Inferior parietal cortex (tissue), 1 donor: ENCODE measurements around the gene DNAJC6.
"Not testable (repeated sequence)": the region's sequence is repeated elsewhere in the genome, so short reads cannot be mapped to it uniquely, and the experiment has no call there.

ENCODE experiments used
- DNase-seq: peaks from one replicate; pipeline ENCODE4 v3.0.0-alpha.2; 2016; ENCODE audit errors: extremely low spot score

The DNAJC6 gene

DNA sequence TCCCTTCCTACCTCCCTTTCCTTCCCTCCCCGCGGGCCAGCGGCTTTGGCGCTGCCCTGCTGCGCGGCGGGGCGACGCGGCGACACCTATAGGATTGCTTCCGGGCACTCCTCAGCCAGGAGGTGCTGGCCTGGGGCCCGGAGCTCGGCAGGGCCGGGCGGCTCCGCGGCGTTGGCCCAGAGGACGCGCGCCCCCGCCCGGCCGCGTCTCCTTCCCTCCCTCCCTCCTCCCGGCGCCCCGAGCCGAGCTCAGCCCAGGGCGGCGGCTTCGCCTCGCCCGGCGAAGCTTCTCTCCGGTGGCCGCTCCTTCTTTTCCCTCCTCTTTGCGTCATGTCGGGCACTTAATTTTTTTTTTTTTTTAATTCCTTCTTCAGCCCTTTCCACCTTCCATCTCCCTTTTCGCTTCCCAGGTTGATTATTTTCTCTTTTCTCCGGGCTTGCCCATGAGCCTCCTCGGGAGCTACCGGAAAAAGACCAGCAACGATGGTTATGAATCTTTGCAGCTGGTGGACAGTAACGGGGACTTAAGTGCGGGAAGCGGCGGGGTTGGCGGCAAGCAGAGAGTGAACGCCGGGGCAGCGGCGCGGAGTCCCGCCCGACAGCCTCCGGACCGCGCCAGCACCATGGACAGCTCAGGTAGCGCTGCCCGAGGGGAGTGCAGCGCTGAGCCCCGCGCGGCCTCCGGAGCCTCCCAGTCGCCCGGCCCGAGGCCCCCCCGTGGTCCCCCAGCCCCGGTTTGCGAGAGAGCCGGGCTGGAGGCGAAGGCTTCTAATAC lies at the start of gene DNAJC6:
Gene DNAJC6 (plus strand): TSS at position 240 of the 774 bp plus-strand sequence. CDS start 203 bp downstream, at position 443.
- peak; percentile 59 for DNase-seq

DNA sequence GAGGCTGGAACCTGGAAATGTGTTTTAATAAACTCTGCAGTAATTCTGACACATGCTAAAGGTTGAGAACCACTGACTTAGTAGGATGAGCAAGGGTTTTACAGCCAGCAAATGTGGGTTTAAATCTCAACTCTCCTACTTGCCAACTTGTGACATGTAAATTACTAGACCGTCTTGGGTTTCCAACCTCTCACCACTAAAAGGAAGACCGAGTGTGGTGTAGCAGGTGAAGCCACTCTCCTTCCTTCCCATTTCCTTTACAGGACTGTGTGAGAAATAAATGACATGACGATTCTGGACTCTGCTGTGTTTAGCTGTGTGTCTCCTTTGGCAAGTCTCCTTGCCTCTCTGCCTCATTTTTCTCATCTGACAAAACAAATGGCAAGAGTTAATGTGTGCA lies 49.5 kb upstream of the DNAJC6 start:
- no peak for DNase-seq

GRCh38 chr1:65260851-65261473 lies 48.4 kb upstream of the DNAJC6 start:
- DNase-seq = peak; percentile 77

DNA sequence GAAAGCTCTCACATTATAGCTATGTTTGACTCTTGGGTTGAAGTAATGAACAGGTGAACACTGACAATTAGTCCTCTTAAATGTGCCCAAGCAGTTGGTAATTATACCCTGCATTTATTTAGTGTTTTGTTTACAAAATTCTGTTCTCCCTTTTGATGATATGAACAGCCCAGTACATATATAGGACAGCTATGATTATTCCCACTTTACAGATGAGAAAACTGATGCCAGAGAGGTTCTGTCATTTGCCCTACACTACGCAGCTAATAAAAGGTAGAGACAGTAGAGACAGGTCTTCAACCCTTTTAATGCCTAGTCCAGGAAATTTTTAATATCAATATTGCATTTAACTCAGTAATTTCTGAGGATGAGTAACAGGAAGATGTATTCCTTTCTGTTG lies 46.1 kb upstream of the DNAJC6 start:
- DNase-seq = no peak

GRCh38 chr1:65264197-65264929 lies 45.0 kb upstream of the DNAJC6 start:
- DNase-seq = peak; percentile 83

- DNase-seq = no peak
Measured at GRCh38 chr1:65265296-65265650, 44.1 kb upstream of the DNAJC6 start.

DNA sequence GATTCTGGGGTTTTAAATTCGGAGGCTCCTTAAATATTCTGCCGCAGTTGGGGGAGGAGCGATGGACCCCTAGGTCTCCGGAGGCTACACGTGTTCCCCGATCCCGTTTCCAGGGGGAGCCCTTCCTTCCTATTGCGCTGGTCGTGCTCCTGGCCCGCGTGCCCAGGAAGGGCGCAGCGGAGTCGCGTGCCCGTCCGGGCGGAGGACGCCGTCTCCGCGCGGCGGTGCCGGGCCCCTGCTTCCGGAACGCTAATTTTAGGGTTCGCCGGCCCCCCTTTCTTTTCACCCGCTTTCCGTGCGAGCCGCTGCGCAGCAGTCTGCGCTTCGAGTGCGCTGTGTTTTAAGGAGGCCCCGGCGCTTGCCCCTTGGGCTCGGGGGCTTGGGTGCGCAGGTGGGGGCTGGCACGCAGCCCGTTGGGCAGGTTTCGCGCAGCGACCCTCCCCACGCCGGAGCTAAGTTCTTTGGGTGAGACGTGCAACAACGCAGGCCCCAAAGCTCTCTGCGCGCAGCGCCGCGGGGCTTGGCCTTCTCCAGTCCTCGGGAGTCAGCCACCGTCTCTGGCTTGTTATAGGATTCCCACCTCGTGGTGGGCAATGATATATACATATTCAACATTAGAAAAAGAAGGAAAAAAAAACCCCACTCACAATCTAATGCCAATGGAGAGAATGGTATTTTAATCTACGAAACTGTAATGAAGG lies 43.5 kb upstream of the DNAJC6 start:
- peak; percentile 70 for DNase-seq

DNA sequence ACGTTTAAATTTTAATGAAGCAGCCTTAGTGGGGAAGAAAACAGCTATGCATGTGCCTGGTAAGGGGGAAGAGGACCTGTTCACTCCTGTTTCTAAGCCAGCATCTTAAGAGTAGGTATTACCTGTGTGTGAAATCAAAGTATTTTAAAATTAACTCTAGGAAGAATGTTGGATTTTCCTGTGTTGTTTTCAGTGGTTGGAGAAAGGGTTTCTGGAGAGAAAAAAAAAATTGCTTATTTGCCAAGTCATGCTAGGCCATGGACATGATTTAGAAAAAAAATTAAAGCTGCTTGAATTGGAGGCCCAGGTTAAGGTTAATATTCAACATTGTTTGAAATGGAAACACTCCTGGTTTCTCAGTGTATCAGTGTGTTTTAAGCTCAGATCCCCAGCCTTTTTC lies 42.9 kb upstream of the DNAJC6 start:
- DNase-seq = no peak

DNA sequence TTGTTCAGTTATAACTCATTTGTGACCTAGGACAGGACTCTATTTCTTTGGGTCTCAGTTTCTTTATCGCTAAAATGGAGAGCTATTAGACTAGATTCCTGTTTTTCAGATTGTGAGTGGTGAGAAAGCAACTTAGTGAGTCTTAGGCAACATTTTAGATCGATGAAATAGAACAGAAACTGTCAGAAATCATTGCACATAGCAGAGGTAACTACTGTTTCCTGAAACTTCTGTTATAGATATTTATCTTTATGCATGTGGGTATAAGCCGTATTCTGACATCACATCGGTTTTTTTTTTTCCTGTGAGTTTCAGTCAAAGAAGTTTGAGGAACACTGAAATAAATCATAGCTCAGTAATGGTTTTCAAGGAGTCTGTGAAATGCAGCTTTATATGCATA lies 42.1 kb upstream of the DNAJC6 start:
- DNase-seq = no peak

DNA sequence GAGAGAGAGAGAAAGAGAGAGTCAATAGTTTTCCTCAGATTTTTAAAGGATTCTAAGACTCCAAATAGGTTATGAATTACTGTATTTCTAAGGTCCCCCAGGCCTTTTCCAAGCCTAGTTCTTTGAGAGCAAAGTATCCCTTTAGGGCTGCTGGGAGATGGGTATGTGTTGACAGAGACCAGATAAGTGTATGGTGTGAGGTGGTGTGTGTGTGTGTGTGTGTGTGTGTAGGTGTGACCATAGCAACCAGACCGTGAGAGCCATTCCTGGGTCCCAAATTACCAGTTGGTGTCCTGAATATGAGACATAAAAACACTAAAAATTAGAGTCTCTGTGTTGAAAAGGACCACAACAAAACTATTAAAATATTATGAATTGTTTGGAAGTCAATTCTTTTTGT lies 41.7 kb upstream of the DNAJC6 start:
- no peak for DNase-seq

- no peak for DNase-seq
Measured at GRCh38 chr1:65269612-65270011, 39.7 kb upstream of the DNAJC6 start.

DNA sequence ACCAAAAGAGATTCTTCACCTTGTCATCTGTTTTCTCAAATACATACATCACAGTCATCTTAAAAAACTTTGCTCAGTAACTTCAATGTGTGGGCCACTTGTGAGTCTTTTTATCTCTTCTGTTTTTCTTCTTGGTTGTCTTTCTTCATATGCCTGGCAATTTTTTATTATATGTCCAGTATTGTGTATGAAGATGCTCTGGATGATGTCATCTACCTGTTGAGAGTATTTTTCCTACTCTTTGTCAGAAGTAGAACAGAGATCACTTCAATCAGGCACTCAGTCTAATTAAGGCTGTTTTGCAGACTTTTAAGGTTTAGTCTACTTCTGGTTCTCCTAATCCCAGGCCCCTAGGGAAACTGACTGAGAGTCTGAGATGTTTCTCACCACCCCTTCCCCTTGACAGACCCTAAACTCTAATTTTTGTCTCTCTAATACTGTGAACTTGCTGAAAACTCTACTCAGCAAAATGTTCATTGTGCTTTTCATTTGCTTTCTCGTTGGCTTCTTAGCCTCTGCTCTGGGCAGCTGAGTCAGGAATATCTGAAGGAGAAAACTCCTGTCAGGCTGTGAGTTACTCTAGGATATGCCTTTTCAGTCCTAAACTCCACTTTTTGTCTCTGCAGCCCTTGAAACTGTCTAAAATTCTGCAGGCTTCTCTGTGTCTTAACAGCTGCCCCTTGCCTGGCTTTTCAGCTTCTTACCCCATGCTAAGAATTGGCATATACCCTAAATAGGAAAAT lies 33.0 kb upstream of the DNAJC6 start:
- DNase-seq = no peak

GRCh38 chr1:65277605-65278347 lies 31.6 kb upstream of the DNAJC6 start:
- DNase-seq = no peak

DNA sequence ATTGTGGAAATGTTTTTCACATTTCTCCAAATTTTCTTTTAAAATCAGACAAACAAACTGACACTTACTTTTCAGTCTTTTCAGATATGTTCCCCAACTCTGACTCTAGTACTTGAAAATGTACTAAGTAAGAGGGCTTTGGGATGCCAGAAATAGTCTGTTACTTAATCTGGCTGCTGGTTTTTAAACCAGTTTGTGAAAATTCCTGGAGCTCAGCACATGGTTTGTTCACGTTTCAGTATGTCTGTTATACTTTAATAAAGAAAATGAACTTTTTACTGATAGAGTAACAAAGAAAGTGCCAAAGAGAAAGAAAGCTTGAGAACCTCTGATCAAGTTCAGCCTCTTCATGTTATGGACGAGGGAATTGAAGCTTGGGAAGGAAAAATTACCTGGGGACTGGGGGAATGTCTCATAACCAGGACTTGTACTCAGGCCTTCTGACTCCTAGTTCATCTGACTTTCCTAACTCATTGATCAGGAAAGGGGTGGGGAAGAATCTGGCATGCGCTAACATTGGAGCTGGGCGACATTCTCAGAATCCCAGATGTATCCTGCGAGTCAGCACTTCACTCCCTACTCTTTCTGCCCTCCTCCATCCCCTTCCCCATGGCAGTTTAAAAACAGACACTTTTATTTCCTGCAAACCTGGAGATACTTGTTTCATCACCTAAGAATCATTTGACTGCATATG lies 30.8 kb upstream of the DNAJC6 start:
- DNase-seq = no peak

DNA sequence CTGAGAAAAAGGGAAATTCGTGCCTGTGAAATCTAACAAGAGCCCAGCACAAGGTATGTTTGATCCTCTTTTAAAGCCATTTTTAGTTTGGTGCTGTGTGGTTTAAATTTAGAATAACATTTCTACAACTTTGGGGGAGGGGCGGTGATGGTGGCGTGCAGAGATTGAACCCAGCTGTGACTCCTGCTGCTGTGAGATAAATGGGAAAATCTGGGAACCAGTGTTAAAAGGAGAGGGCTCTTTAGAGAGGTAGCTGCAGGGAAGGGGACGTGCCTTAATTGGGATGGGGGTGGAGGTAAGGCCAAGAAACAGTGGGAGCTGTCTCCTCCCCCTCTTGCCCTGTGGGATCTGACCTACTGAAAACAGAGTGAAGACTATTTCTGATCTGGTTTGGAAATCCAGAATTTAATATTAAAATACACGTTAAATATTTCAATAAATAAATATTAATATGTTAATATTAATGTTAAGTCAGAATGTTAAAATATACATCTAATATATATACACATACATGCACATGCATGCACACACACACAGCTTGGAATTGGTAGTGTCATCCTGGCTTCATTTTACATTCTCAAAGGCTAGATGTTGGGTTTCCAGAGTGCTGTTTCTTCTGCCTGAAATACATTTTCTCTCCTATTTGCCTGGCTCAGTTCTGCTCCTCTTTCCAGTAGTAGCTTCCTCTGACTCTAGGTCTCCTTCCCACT lies 30.1 kb upstream of the DNAJC6 start:
- DNase-seq = no peak

- DNase-seq = no peak
Measured at GRCh38 chr1:65281846-65282245, 27.5 kb upstream of the DNAJC6 start.

DNA sequence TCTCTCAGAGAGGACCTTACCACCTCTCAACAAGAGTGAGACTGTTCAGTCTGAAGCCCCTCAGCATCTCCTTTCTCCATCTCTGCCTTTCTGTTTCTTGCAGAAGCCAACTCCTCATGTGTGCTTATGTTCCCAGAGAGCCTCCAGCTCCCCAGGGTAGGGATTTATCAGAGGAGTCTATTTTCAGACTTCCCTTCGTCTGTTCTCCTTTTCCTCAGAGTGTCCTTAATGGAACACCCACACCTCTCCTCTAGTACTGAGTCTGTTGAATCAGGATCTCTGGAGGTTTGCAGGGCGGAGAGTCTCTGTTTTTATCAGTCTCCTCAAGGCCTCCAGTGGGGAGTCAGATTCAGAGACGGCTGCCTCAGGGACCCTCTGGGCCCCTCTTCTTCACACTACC lies 25.1 kb upstream of the DNAJC6 start:
- DNase-seq = no peak

DNA sequence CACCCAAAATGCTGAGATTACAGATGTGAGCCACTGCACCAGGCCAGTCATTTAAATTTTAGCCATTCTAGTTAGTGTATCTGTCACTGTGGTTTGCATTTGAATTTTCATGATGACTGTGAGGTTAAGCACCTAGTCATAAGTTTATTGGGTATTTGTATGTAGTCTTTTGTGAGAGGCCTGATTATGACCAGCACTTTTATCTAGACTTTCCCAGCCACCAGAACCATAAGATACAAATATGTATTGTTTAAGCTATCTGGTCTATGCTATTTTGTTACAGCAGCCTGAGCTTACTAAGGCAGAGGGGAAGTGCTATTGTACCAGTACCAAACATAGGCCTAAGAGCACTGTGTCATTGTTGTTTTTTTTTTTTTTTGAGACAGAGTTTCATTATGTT lies 19.9 kb upstream of the DNAJC6 start:
- no peak for DNase-seq

DNA sequence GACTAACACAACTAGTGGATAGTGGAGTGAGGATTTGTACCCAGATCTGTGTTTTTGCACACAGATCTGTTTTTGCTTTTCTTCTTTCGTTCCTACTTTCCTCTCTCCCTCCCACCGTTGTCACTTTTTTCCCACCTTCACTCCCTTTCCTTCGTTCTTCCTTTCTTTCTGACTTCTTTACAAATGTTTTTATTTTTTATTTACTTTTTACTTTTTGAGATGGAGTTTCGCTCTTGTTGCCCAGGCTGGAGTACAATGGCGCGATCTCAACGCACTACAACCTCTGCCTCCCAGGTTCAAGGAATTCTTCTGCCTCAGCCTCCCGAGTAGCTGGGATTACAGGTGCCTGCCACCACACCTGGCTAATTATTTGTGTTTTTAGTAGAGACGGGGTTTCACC lies 17.5 kb upstream of the DNAJC6 start:
- DNase-seq = not testable (repeated sequence)
